Progenitor cell of endocrine pancreas (in vitro differentiated cells): Measurements from ENCODE around the gene RHOA. TPM values are rescaled to one million over a fixed set of nuclear protein-coding genes. Genes with fewer than 3 reads are reported as not detected.

ENCODE experiments used
- DNase-seq: peaks from one replicate; pipeline ENCODE4 v3.0.0; 2021; ENCODE audit warnings: low spot score; ENCODE audit not compliant: unreplicated experiment
- H3K27ac Mint-ChIP-seq: 2 replicates; pipeline ENCODE4 v1.8.0; 2021; ENCODE audit warnings: mild to moderate bottlenecking, moderate library complexity, mixed read lengths
- H3K27me3 Mint-ChIP-seq: 2 replicates; pipeline ENCODE4 v1.8.0; 2021; ENCODE audit warnings: mixed read lengths
- H3K36me3 Mint-ChIP-seq: 2 replicates; pipeline ENCODE4 v1.8.0; 2022; ENCODE audit warnings: mixed read lengths; ENCODE audit not compliant: insufficient read depth
- H3K4me1 Mint-ChIP-seq: 2 replicates; pipeline ENCODE4 v1.8.0; 2021; ENCODE audit warnings: low read depth, mixed read lengths
- H3K4me3 Mint-ChIP-seq: 2 replicates; pipeline ENCODE4 v1.8.0; 2021; ENCODE audit warnings: low read depth, mild to moderate bottlenecking, moderate library complexity, mixed read lengths
- H3K9me3 Mint-ChIP-seq: 2 replicates; pipeline ENCODE4 v1.8.0; 2021; ENCODE audit warnings: low read depth, mixed read lengths
- total RNA-seq: library from RNA; stranded (reverse); gene quantifications from 2 replicates; pipeline ENCODE4 v1.2.1, GENCODE V29; 2021
- TF ChIP-seq, protein P1 (sequence below): fragments of 200-600 bp; sonication (generic); IDR thresholded peaks from one replicate; pipeline ENCODE4 v1.5.0; 2021; ENCODE audit warnings: antibody characterized with exemption, mild to moderate bottlenecking; ENCODE audit not compliant: unreplicated experiment

The RHOA gene
- total RNA-seq, 1 donor from 2014 or later: 301 TPM

DNA sequence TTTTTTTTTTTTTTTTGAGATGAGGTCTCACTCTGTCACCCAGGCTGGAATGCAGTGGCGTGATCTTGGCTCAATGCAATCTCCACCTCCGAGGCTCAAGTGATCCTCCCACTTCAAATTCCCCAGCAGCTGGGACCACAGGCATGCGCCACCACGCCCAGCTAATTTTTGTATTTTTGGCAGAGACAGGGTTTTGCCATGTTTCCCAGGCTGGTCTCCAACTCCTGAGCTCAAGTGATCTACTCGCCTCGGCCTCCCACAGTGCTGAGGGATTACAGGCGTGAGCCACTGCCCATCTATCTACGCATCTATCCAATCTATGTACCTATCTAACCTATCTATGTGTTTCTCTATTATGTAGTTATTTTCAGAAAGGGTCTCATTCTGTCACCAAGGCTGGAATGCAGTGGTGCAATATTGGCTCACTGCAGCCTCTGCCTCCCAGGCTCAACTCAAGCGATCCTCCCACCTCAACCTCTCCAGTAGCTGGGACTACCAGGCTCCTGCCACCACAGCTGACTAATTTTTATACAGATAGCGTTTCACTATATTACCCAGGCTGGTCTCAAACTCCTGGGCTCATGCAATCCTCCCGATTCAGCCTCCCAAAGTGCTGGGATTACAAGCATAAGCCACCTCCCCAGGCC, 33.4 kb downstream of the RHOA start:
- TF ChIP-seq, protein P1, sequence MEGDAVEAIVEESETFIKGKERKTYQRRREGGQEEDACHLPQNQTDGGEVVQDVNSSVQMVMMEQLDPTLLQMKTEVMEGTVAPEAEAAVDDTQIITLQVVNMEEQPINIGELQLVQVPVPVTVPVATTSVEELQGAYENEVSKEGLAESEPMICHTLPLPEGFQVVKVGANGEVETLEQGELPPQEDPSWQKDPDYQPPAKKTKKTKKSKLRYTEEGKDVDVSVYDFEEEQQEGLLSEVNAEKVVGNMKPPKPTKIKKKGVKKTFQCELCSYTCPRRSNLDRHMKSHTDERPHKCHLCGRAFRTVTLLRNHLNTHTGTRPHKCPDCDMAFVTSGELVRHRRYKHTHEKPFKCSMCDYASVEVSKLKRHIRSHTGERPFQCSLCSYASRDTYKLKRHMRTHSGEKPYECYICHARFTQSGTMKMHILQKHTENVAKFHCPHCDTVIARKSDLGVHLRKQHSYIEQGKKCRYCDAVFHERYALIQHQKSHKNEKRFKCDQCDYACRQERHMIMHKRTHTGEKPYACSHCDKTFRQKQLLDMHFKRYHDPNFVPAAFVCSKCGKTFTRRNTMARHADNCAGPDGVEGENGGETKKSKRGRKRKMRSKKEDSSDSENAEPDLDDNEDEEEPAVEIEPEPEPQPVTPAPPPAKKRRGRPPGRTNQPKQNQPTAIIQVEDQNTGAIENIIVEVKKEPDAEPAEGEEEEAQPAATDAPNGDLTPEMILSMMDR: no peak
- peaks cover 10% of the 10 kb centered on the region for H3K36me3 Mint-ChIP-seq
- H3K27ac Mint-ChIP-seq: no peak overlapping the region
- H3K9me3 Mint-ChIP-seq: no peaks in the 10 kb centered on the region
- H3K4me3 Mint-ChIP-seq: no peak overlapping the region
- no peaks in the 10 kb centered on the region for H3K27me3 Mint-ChIP-seq
- no peak for DNase-seq
- peaks cover 2% of the 10 kb centered on the region for H3K4me1 Mint-ChIP-seq

DNA sequence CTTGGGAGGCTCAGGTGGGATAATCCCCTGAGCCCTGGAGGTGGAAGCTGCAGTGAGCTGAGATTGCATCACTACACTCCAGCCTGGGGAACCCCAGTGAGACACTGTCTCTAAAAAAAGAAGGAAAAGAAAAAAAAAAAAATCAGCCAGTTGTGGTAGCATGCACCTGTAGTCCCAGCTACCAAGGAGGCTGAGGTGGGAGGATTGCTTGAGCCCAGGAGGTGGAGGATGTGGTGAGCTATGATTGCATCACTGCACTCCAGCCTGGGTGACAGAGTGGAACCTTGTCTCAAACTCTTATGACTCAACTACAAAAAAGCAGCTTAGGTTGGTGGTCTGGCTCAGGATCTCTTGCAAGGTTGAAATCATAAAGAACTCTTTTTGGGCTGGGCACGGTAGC, 34.3 kb downstream of the RHOA start:
- Mint-ChIP-seq H3K36me3 (peaks cover 12% of the 10 kb centered on the region), H3K27me3 (no peaks in the 10 kb centered on the region), H3K9me3 (no peaks in the 10 kb centered on the region), H3K4me1 (peaks cover 2% of the 10 kb centered on the region), H3K4me3 (no peak overlapping the region), H3K27ac (no peak overlapping the region)
- DNase-seq: no peak
- TF ChIP-seq, protein P1: no peak

DNA sequence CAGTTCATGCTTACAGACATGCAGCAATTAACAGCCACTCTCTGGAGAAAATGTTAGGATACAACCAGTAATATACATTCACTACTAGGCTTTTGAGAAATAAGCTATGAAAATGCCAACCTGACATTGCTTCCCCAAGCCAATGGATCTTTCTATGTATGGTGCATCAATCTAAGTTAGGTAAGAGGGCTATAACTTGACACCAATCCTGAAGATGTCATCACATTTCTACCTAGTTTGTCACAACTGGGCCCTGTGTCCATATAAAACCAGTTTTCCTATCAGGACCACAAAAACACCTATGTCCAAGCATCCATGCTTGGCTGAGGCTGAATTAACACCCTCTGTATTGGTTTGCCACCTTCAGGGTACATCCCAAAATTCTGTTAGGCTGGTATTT, 39.8 kb downstream of the RHOA start:
- H3K27me3 Mint-ChIP-seq: no peaks in the 10 kb centered on the region
- no peak for DNase-seq
- no peak overlapping the region for H3K27ac Mint-ChIP-seq
- no peaks in the 10 kb centered on the region for H3K9me3 Mint-ChIP-seq
- H3K4me1 Mint-ChIP-seq: no peaks in the 10 kb centered on the region
- TF ChIP-seq, protein P1: no peak
- H3K36me3 Mint-ChIP-seq: peaks cover 17% of the 10 kb centered on the region
- no peak overlapping the region for H3K4me3 Mint-ChIP-seq

DNA sequence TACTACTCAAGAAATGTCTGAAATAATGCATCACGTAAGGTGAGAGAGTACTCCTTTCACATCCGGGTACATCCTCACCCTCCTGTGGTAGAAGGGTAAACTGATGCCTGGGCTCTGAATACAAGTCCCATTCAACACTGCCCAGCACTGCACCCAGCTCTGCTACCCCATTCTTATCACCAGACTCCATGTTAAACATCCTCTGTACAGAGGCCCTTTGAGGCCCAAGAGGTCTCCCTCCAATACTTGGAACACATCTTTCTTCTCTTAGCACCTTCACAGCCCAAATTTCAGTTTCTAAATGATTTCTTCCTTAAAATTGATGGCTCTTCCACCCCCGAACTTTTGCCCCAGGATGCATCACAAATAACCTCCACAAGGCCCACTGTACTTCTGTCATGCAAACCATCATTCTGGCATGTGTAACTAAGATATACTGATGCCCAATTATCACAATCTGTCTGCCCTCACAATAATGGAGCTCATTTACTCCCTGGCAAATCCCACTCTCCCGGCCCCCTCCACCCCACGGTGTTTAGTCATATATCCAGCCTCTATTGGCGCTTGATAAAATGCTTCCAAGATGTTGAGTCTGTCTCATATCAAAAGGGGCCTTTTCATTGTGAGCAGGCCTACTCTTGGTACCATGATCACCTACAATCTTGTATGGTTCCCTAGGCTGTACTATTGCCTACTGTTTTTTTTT, 41.0 kb downstream of the RHOA start:
- TF ChIP-seq, protein P1: no peak
- H3K36me3 Mint-ChIP-seq: peaks cover 21% of the 10 kb centered on the region
- H3K9me3 Mint-ChIP-seq: no peaks in the 10 kb centered on the region
- H3K4me3 Mint-ChIP-seq: no peak overlapping the region
- H3K4me1 Mint-ChIP-seq: no peaks in the 10 kb centered on the region
- no peaks in the 10 kb centered on the region for H3K27me3 Mint-ChIP-seq
- DNase-seq: no peak
- H3K27ac Mint-ChIP-seq: no peak overlapping the region

DNA sequence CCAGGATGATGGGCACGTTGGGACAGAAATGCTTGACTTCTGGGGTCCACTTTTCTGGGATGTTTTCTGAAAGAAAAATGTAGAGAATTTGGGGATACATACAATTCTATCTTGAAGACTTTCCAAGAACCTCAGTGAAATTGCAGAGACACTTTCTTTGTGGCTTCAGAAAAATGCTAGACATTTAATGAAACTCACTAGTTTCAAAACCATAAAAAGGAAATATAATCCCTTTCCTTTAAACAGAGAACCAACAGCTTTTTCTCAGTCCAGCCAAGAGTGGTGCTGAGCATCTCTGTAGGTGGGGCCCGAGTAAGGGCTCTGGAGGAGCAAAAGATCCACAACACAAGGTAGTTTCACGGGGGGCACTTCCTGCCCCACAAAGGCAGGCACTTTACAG, 49.2 kb downstream of the RHOA start:
- Mint-ChIP-seq H3K4me3 (no peak overlapping the region), H3K27ac (peak overlapping the region; percentile 18)

More for the DNA sequence above, 49.2 kb downstream of the RHOA start:
- no peak for DNase-seq
- TF ChIP-seq, protein P1: no peak
- no peaks in the 10 kb centered on the region for H3K27me3 Mint-ChIP-seq
- no peaks in the 10 kb centered on the region for H3K9me3 Mint-ChIP-seq
- peaks cover 4% of the 10 kb centered on the region for H3K4me1 Mint-ChIP-seq
- peaks cover 22% of the 10 kb centered on the region for H3K36me3 Mint-ChIP-seq
